Ovary (tissue), 3 donors: ENCODE measurements around the gene SLC9A7.

Experiments
- POLR2A ChIP-seq: fragments of 450-650 bp; IDR thresholded peaks from one replicate; pipeline ENCODE4 v1.6.1; 2017; ENCODE audit warnings: antibody characterized with exemption, mild to moderate bottlenecking, moderate library complexity
- TF ChIP-seq, protein P1 (sequence below), 3 donors: fragments of 450-650 bp in 2 of 3; fragments of 200-600 bp in 1 of 3; IDR thresholded peaks; one replicate each; pipeline versions ENCODE4 v1.5.1 to v1.8.0; 2016 to 2022; ENCODE audit warnings: antibody characterized with exemption in 3 of 3, mild to moderate bottlenecking in 1 of 3
- donor health status: DM: no; HTN: no; CAD: no.

GRCh38 chrX:46621572-46621971 is 137.3 kb downstream of the SLC9A7 start:
- TF ChIP-seq, protein P1, sequence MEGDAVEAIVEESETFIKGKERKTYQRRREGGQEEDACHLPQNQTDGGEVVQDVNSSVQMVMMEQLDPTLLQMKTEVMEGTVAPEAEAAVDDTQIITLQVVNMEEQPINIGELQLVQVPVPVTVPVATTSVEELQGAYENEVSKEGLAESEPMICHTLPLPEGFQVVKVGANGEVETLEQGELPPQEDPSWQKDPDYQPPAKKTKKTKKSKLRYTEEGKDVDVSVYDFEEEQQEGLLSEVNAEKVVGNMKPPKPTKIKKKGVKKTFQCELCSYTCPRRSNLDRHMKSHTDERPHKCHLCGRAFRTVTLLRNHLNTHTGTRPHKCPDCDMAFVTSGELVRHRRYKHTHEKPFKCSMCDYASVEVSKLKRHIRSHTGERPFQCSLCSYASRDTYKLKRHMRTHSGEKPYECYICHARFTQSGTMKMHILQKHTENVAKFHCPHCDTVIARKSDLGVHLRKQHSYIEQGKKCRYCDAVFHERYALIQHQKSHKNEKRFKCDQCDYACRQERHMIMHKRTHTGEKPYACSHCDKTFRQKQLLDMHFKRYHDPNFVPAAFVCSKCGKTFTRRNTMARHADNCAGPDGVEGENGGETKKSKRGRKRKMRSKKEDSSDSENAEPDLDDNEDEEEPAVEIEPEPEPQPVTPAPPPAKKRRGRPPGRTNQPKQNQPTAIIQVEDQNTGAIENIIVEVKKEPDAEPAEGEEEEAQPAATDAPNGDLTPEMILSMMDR (IDR thresholded peaks at IDR 0.05) = no peak
- TF ChIP-seq POLR2A = no peak
